Kasumi-1 (cell line): Measurements from ENCODE around the gene FER1L5.

Source experiments
- DNase-seq, 2 experiments: peaks; one replicate each; lab custom pipeline; 2025; lab: John Stamatoyannopoulos, UW

Gene FER1L5

GRCh38 chr2:96642564-96643360 lies at the start of gene FER1L5:
Gene FER1L5, plus strand, starts transcription at chr2:96642764. Its CDS starts 73 bp downstream, at chr2:96642837.
- DNase-seq: no peak

GRCh38 chr2:96594282-96594681 lies 48.3 kb upstream of the FER1L5 start:
- no peak for DNase-seq

GRCh38 chr2:96594691-96595152 lies 47.8 kb upstream of the FER1L5 start:
- DNase-seq: no peak

GRCh38 chr2:96596596-96596995 lies 46.0 kb upstream of the FER1L5 start:
- no peak for DNase-seq

- DNase-seq: no peak
These were observed 42.6 kb upstream of the FER1L5 start for GRCh38 chr2:96599941-96600340.

- DNase-seq: no peak
These were observed 40.9 kb upstream of the FER1L5 start for GRCh38 chr2:96601382-96602292.

- no peak for DNase-seq
These were observed 40.2 kb upstream of the FER1L5 start for GRCh38 chr2:96602330-96602823.

GRCh38 chr2:96604104-96604503 lies 38.5 kb upstream of the FER1L5 start:
- DNase-seq: no peak

GRCh38 chr2:96608469-96609455 lies 33.8 kb upstream of the FER1L5 start:
- no peak for DNase-seq

GRCh38 chr2:96616128-96616527 lies 26.4 kb upstream of the FER1L5 start:
- DNase-seq: no peak

- DNase-seq: no peak
These were observed 26.0 kb upstream of the FER1L5 start for GRCh38 chr2:96616535-96616934.

- no peak for DNase-seq
These were observed 25.6 kb upstream of the FER1L5 start for GRCh38 chr2:96617012-96617411.

GRCh38 chr2:96618596-96619283 lies 23.8 kb upstream of the FER1L5 start:
- no peak for DNase-seq

GRCh38 chr2:96622544-96622943 lies 20.0 kb upstream of the FER1L5 start:
- no peak for DNase-seq

- no peak for DNase-seq
These were observed 19.4 kb upstream of the FER1L5 start for GRCh38 chr2:96623116-96623515.

- DNase-seq: no peak
These were observed 16.7 kb upstream of the FER1L5 start for GRCh38 chr2:96625571-96626552.

- no peak for DNase-seq
These were observed 16.0 kb upstream of the FER1L5 start for GRCh38 chr2:96626553-96626942.

- no peak for DNase-seq
These were observed 10.6 kb upstream of the FER1L5 start for GRCh38 chr2:96631804-96632435.

- no peak for DNase-seq
These were observed 8.9 kb upstream of the FER1L5 start for GRCh38 chr2:96633641-96634040.
